GM19463 (cell line): ENCODE results near the gene FILIP1.

ENCODE experiments used
- ATAC-seq: cut with Tn5 transposase; IDR thresholded peaks from one replicate; pipeline ENCODE4 v1.9.1; 2021; ENCODE audit warnings: mild to moderate bottlenecking, moderate library complexity; ENCODE audit not compliant: unreplicated experiment

FILIP1 gene

GRCh38 chr6:75348882-75349261, 144.7 kb downstream of the FILIP1 start:
- no peak for ATAC-seq

- ATAC-seq, result no peak
These were observed 145.5 kb downstream of the FILIP1 start for GRCh38 chr6:75347898-75348610.

- no peak for ATAC-seq
These were observed 148.2 kb downstream of the FILIP1 start for GRCh38 chr6:75345413-75345812.

GRCh38 chr6:75344455-75344854, 149.1 kb downstream of the FILIP1 start:
- no peak for ATAC-seq

- ATAC-seq, result no peak
These were observed 149.6 kb downstream of the FILIP1 start for GRCh38 chr6:75344021-75344420.

- no peak for ATAC-seq
These were observed 155.6 kb downstream of the FILIP1 start for GRCh38 chr6:75337835-75338580.

- ATAC-seq, result no peak
These were observed 159.1 kb downstream of the FILIP1 start for GRCh38 chr6:75334266-75335040.

- no peak for ATAC-seq
These were observed 159.9 kb downstream of the FILIP1 start for GRCh38 chr6:75333676-75334200.

GRCh38 chr6:75331151-75331550, 162.4 kb downstream of the FILIP1 start:
- ATAC-seq, result no peak

- ATAC-seq, result no peak
These were observed 163.9 kb downstream of the FILIP1 start for GRCh38 chr6:75329703-75330102.

GRCh38 chr6:75327807-75328206, 165.8 kb downstream of the FILIP1 start:
- ATAC-seq, result no peak

GRCh38 chr6:75326557-75327258, 166.9 kb downstream of the FILIP1 start:
- no peak for ATAC-seq

- ATAC-seq, result no peak
These were observed 174.7 kb downstream of the FILIP1 start for GRCh38 chr6:75318900-75319299.

- no peak for ATAC-seq
These were observed 175.9 kb downstream of the FILIP1 start for GRCh38 chr6:75317503-75318206.

- ATAC-seq, result no peak
These were observed 177.6 kb downstream of the FILIP1 start for GRCh38 chr6:75315978-75316377.

GRCh38 chr6:75308250-75308988, 185.2 kb downstream of the FILIP1 start:
- ATAC-seq, result no peak

- no peak for ATAC-seq
These were observed 186.1 kb downstream of the FILIP1 start for GRCh38 chr6:75307364-75308004.

- ATAC-seq, result no peak
These were observed 187.5 kb downstream of the FILIP1 start for GRCh38 chr6:75306064-75306463.

GRCh38 chr6:75305573-75305972, 188.0 kb downstream of the FILIP1 start:
- ATAC-seq, result no peak
